HepG2 (cell line): Measurements from ENCODE around the gene ABHD17C. TPM values are rescaled to one million over a fixed set of nuclear protein-coding genes. Genes with fewer than 3 reads are reported as not detected.

ENCODE experiments used
- BORCS8-MEF2B ChIP-seq: sonication (generic); formaldehyde crosslinking; IDR thresholded peaks from 2 replicates; pipeline ENCODE4 v1.8.0; 2022; ENCODE audit warnings: mild to moderate bottlenecking, missing genetic modification reagents
- ESRRA ChIP-seq: sonication (generic); formaldehyde crosslinking; IDR thresholded peaks from 2 replicates; pipeline ENCODE4 v1.5.1; 2020; ENCODE audit warnings: mild to moderate bottlenecking, low read depth, missing genetic modification reagents
- PHB2 ChIP-seq: fragments of 450-650 bp; IDR thresholded peaks from 2 replicates; pipeline ENCODE4 v1.6.1; 2018; ENCODE audit not compliant: partially characterized antibody
- RARG ChIP-seq: sonication (generic); formaldehyde crosslinking; IDR thresholded peaks from 2 replicates; pipeline ENCODE4 v1.4.0; 2020; ENCODE audit warnings: low read depth, mild to moderate bottlenecking, missing genetic modification reagents
- ZKSCAN8 ChIP-seq: IDR thresholded peaks from 2 replicates; pipeline ENCODE4 v1.6.1; 2016; ENCODE audit warnings: borderline replicate concordance, missing genetic modification reagents, missing compliant biosample characterization
- ZNF274 ChIP-seq: sonication (generic); formaldehyde crosslinking; IDR thresholded peaks from 2 replicates; pipeline ENCODE4 v1.5.1; 2020; ENCODE audit warnings: mild to moderate bottlenecking, missing genetic modification reagents
- ZNF331 ChIP-seq: sonication (generic); formaldehyde crosslinking; IDR thresholded peaks from 2 replicates; pipeline ENCODE4 v1.4.0; 2020; ENCODE audit warnings: missing genetic modification reagents
- ZNF552 ChIP-seq: sonication (generic); formaldehyde crosslinking; IDR thresholded peaks from 2 replicates; pipeline ENCODE4 v1.9.0; 2022; ENCODE audit warnings: missing genetic modification reagents, mild to moderate bottlenecking, borderline replicate concordance
- polyA plus RNA-seq, 8 experiments: library from polyadenylated mRNA; depleted of rRNA in 3 of 8; stranded (reverse) in 7 of 8; unstranded in 1 of 8; fragments of >200 nt; fragmentation: Illumina TruSeq in 4 of 8; extraction: Trizol in 4 of 8; gene quantifications; 2 replicates each; pipeline versions ENCODE4 v1.2.1 to v1.2.3, GENCODE V29; 2011 to 2016; ENCODE audit warnings: low read depth in 4 of 8, missing spikeins in 1 of 8, mixed read lengths in 1 of 8; ENCODE audit not compliant: insufficient read depth in 1 of 8
- total RNA-seq, 5 experiments: library from RNA; depleted of rRNA; stranded (reverse); fragments of >200 nt; fragmentation: Illumina TruSeq; extraction: Trizol; gene quantifications; 2 replicates each; pipeline ENCODE4 v1.2.3, GENCODE V29; 2016; ENCODE audit warnings: low read depth in 1 of 5
- TF ChIP-seq, protein P1 (sequence below): sonication (generic); formaldehyde crosslinking; IDR thresholded peaks from one replicate; pipeline ENCODE4 v1.5.1; 2020; ENCODE audit warnings: mild to moderate bottlenecking, missing genetic modification reagents; ENCODE audit errors: not compliant biosample characterization
- TF ChIP-seq, protein P2 (sequence below): sonication (generic); formaldehyde crosslinking; IDR thresholded peaks from 2 replicates; pipeline ENCODE4 v1.4.0; 2020; ENCODE audit warnings: missing genetic modification reagents, borderline replicate concordance

The ABHD17C gene
- total and polyA plus RNA-seq, 2 of the 13 experiments (the other 11 are each of a cell fraction or from before 2014, with no cell fraction given): 2.9 to 3.9 TPM

DNA sequence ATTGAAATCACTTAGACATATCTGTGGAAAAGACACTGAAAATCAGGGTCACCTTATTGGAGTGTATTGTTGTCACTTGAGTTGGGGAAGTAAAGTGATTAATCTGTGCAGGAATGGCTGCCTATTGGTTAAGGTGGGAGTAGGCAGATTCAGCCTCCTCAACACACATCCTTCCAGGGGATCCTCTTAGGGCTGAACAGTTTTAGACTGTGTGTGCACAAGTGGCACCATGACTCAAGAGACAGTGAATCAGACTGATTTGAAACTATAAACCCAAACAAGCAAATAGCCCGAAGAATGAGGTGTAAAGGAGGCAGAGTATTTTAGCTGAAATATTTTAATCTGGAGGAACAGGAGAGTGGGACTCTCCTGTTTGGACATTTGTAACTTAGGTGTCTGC, 4.9 kb downstream of the ABHD17C start (continued):
- TF ChIP-seq, protein P1, sequence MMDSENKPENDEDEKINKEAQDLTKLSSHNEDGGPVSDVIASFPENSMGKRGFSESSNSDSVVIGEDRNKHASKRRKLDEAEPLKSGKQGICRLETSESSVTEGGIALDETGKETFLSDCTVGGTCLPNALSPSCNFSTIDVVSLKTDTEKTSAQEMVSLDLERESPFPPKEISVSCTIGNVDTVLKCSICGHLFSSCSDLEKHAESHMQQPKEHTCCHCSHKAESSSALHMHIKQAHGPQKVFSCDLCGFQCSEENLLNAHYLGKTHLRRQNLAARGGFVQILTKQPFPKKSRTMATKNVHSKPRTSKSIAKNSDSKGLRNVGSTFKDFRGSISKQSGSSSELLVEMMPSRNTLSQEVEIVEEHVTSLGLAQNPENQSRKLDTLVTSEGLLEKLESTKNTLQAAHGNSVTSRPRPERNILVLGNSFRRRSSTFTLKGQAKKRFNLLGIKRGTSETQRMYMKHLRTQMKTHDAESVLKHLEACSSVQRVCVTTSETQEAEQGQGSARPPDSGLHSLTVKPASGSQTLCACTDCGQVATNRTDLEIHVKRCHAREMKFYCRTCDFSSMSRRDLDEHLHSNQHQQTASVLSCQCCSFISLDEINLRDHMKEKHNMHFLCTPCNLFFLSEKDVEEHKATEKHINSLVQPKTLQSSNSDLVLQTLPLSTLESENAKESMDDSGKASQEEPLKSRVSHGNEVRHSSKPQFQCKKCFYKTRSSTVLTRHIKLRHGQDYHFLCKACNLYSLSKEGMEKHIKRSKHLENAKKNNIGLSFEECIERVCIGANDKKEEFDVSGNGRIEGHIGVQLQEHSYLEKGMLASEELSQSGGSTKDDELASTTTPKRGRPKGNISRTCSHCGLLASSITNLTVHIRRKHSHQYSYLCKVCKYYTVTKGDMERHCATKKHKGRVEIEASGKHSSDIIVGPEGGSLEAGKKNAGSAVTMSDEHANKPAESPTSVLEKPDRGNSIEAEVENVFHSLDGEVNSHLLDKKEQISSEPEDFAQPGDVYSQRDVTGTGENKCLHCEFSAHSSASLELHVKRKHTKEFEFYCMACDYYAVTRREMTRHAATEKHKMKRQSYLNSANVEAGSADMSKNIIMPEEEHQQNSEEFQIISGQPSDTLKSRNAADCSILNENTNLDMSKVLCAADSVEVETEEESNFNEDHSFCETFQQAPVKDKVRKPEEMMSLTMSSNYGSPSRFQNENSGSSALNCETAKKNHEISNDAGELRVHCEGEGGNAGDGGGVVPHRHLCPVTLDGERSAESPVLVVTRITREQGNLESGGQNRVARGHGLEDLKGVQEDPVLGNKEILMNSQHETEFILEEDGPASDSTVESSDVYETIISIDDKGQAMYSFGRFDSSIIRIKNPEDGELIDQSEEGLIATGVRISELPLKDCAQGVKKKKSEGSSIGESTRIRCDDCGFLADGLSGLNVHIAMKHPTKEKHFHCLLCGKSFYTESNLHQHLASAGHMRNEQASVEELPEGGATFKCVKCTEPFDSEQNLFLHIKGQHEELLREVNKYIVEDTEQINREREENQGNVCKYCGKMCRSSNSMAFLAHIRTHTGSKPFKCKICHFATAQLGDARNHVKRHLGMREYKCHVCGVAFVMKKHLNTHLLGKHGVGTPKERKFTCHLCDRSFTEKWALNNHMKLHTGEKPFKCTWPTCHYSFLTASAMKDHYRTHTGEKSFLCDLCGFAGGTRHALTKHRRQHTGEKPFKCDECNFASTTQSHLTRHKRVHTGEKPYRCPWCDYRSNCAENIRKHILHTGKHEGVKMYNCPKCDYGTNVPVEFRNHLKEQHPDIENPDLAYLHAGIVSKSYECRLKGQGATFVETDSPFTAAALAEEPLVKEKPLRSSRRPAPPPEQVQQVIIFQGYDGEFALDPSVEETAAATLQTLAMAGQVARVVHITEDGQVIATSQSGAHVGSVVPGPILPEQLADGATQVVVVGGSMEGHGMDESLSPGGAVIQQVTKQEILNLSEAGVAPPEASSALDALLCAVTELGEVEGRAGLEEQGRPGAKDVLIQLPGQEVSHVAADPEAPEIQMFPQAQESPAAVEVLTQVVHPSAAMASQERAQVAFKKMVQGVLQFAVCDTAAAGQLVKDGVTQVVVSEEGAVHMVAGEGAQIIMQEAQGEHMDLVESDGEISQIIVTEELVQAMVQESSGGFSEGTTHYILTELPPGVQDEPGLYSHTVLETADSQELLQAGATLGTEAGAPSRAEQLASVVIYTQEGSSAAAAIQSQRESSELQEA (CRISPR knock-in tag): no peak
- TF ChIP-seq ZNF274 (CRISPR knock-in tag) (no peak), BORCS8-MEF2B (CRISPR knock-in tag) (no peak), RARG (no peak), ESRRA (CRISPR knock-in tag) (no peak), ZNF552 (CRISPR knock-in tag) (no peak), PHB2 (no peak), ZNF331 (no peak), ZKSCAN8 (CRISPR knock-in tag) (no peak)
- TF ChIP-seq, protein P2, sequence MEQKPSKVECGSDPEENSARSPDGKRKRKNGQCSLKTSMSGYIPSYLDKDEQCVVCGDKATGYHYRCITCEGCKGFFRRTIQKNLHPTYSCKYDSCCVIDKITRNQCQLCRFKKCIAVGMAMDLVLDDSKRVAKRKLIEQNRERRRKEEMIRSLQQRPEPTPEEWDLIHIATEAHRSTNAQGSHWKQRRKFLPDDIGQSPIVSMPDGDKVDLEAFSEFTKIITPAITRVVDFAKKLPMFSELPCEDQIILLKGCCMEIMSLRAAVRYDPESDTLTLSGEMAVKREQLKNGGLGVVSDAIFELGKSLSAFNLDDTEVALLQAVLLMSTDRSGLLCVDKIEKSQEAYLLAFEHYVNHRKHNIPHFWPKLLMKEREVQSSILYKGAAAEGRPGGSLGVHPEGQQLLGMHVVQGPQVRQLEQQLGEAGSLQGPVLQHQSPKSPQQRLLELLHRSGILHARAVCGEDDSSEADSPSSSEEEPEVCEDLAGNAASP (CRISPR knock-in tag): no peak
